ENCODE measurements around the gene GNAO1.

GNAO1 gene

GRCh38 chr16:56238188-56238587, 46.9 kb downstream of the GNAO1 start:
- DNase-seq (ENCODE audit: low read depth in 3 of 3) = no peak

- DNase-seq (ENCODE audit: low read depth in 3 of 3) = no peak
Measured at GRCh38 chr16:56241596-56241995, 50.3 kb downstream of the GNAO1 start.

- no peak for DNase-seq (ENCODE audit: low read depth in 3 of 3)
Measured at GRCh38 chr16:56242740-56243139, 51.5 kb downstream of the GNAO1 start.

GRCh38 chr16:56244612-56245011, 53.3 kb downstream of the GNAO1 start:
- no peak for DNase-seq (ENCODE audit: low read depth in 3 of 3)

- no peak for DNase-seq (ENCODE audit: low read depth in 3 of 3)
Measured at GRCh38 chr16:56245197-56245596, 53.9 kb downstream of the GNAO1 start.

- no peak for DNase-seq (ENCODE audit: low read depth in 3 of 3)
Measured at GRCh38 chr16:56246051-56246817, 54.9 kb downstream of the GNAO1 start.

GRCh38 chr16:56247018-56247417, 55.7 kb downstream of the GNAO1 start:
- no peak for DNase-seq (ENCODE audit: low read depth in 3 of 3)

GRCh38 chr16:56247808-56248207, 56.5 kb downstream of the GNAO1 start:
- no peak for DNase-seq (ENCODE audit: low read depth in 3 of 3)

- no peak for DNase-seq (ENCODE audit: low read depth in 3 of 3)
Measured at GRCh38 chr16:56252835-56253234, 61.5 kb downstream of the GNAO1 start.

GRCh38 chr16:56255904-56256303, 64.6 kb downstream of the GNAO1 start:
- DNase-seq (ENCODE audit: low read depth in 3 of 3) = no peak

- no peak for DNase-seq (ENCODE audit: low read depth in 3 of 3)
Measured at GRCh38 chr16:56257239-56257638, 66.0 kb downstream of the GNAO1 start.

- no peak for DNase-seq (ENCODE audit: low read depth in 3 of 3)
Measured at GRCh38 chr16:56257666-56258342, 66.5 kb downstream of the GNAO1 start.

GRCh38 chr16:56258508-56259424, 67.5 kb downstream of the GNAO1 start:
- no peak for DNase-seq (ENCODE audit: low read depth in 3 of 3)

GRCh38 chr16:56259425-56259779, 68.1 kb downstream of the GNAO1 start:
- no peak for DNase-seq (ENCODE audit: low read depth in 3 of 3)

GRCh38 chr16:56260378-56261160, 69.3 kb downstream of the GNAO1 start:
- DNase-seq (ENCODE audit: low read depth in 3 of 3) = no peak

GRCh38 chr16:56261656-56262055, 70.4 kb downstream of the GNAO1 start:
- DNase-seq (ENCODE audit: low read depth in 3 of 3) = no peak

- peak in 2 of 3 experiments; percentile 7 to 8 for DNase-seq (ENCODE audit: low read depth in 3 of 3)
Measured at GRCh38 chr16:56262148-56262547, 70.9 kb downstream of the GNAO1 start.

- no peak for DNase-seq (ENCODE audit: low read depth in 3 of 3)
Measured at GRCh38 chr16:56262551-56263245, 71.4 kb downstream of the GNAO1 start.

- DNase-seq (ENCODE audit: low read depth in 3 of 3) = no peak
Measured at GRCh38 chr16:56263711-56264608, 72.7 kb downstream of the GNAO1 start.

- no peak for DNase-seq (ENCODE audit: low read depth in 3 of 3)
Measured at GRCh38 chr16:56264609-56264972, 73.3 kb downstream of the GNAO1 start.
